GM19452 (cell line): ENCODE results near the gene RIN1.

Experiments used
- ATAC-seq: cut with Tn5 transposase; IDR thresholded peaks from one replicate; pipeline ENCODE4 v1.9.1; 2021; ENCODE audit not compliant: unreplicated experiment

RIN1 gene

GRCh38 chr11:66302656-66303055 is 33.6 kb downstream of the RIN1 start:
- no peak for ATAC-seq

GRCh38 chr11:66299186-66299585 is 37.0 kb downstream of the RIN1 start:
- no peak for ATAC-seq

- no peak for ATAC-seq
These were observed 38.6 kb downstream of the RIN1 start for GRCh38 chr11:66297610-66298009.

- ATAC-seq: no peak
These were observed 41.3 kb downstream of the RIN1 start for GRCh38 chr11:66294626-66295620.

- ATAC-seq: no peak
These were observed 42.2 kb downstream of the RIN1 start for GRCh38 chr11:66293777-66294625.

GRCh38 chr11:66293352-66293751 is 42.9 kb downstream of the RIN1 start:
- no peak for ATAC-seq

- no peak for ATAC-seq
These were observed 43.5 kb downstream of the RIN1 start for GRCh38 chr11:66292543-66293332.

GRCh38 chr11:66291706-66292542 is 44.3 kb downstream of the RIN1 start, which contains the start of gene TMEM151A:
Gene TMEM151A, plus strand, starts transcription at chr11:66291894. Its CDS starts 120 bp downstream, at chr11:66292014.
- no peak for ATAC-seq

GRCh38 chr11:66291303-66291705 is 44.9 kb downstream of the RIN1 start:
- no peak for ATAC-seq

- no peak for ATAC-seq
These were observed 46.0 kb downstream of the RIN1 start for GRCh38 chr11:66290330-66290621.

- ATAC-seq: peak; percentile 41
These were observed 46.5 kb downstream of the RIN1 start for GRCh38 chr11:66289548-66290329.

GRCh38 chr11:66288671-66289547 is 47.3 kb downstream of the RIN1 start, which contains the start of gene YIF1A:
Gene YIF1A, minus strand, starts transcription at chr11:66289143. Its CDS starts 158 bp downstream, at chr11:66288985.
- ATAC-seq: peak; percentile 85

GRCh38 chr11:66287889-66288670 is 48.2 kb downstream of the RIN1 start:
- no peak for ATAC-seq

GRCh38 chr11:66287211-66287888 is 48.9 kb downstream of the RIN1 start:
- ATAC-seq: no peak

- no peak for ATAC-seq
These were observed 49.5 kb downstream of the RIN1 start for GRCh38 chr11:66286699-66287098.

- no peak for ATAC-seq
These were observed 50.8 kb downstream of the RIN1 start for GRCh38 chr11:66285250-66285947.
